ENCODE results near the gene KANK4.
"Not testable (repeated sequence)": the region's sequence is repeated elsewhere in the genome, so short reads cannot be mapped to it uniquely, and the experiment has no call there.

KANK4 gene

GRCh38 chr1:62234688-62235087 is 84.5 kb downstream of the KANK4 start:
- no peak for DNase-seq

GRCh38 chr1:62233926-62234450 is 85.2 kb downstream of the KANK4 start:
- no peak for DNase-seq

- no peak for DNase-seq
Observed at GRCh38 chr1:62232871-62233278, 86.4 kb downstream of the KANK4 start.

- no peak for DNase-seq
Observed at GRCh38 chr1:62230718-62231117, 88.5 kb downstream of the KANK4 start.

GRCh38 chr1:62229932-62230331 is 89.3 kb downstream of the KANK4 start:
- DNase-seq, result no peak

GRCh38 chr1:62229468-62229867 is 89.8 kb downstream of the KANK4 start:
- no peak for DNase-seq

- no peak for DNase-seq
Observed at GRCh38 chr1:62228883-62229187, 90.4 kb downstream of the KANK4 start.

GRCh38 chr1:62228136-62228882 is 90.9 kb downstream of the KANK4 start:
- DNase-seq, result no peak

GRCh38 chr1:62227496-62227895 is 91.7 kb downstream of the KANK4 start:
- DNase-seq, result no peak

GRCh38 chr1:62224182-62224581 is 95.1 kb downstream of the KANK4 start:
- DNase-seq, result no peak

GRCh38 chr1:62222321-62222720 is 96.9 kb downstream of the KANK4 start:
- DNase-seq, result no peak

- DNase-seq, result no peak
Observed at GRCh38 chr1:62221171-62221570, 98.1 kb downstream of the KANK4 start.

GRCh38 chr1:62220456-62220855 is 98.8 kb downstream of the KANK4 start:
- DNase-seq, result not testable (repeated sequence)

- no peak for DNase-seq
Observed at GRCh38 chr1:62218604-62219003, 100.6 kb downstream of the KANK4 start.

GRCh38 chr1:62213075-62213914 is 105.9 kb downstream of the KANK4 start:
- DNase-seq, result no peak

GRCh38 chr1:62212411-62212810 is 106.8 kb downstream of the KANK4 start:
- DNase-seq, result no peak

- DNase-seq, result no peak
Observed at GRCh38 chr1:62210960-62211359, 108.3 kb downstream of the KANK4 start.

- DNase-seq, result no peak
Observed at GRCh38 chr1:62209931-62210595, 109.2 kb downstream of the KANK4 start.

GRCh38 chr1:62208970-62209369 is 110.3 kb downstream of the KANK4 start:
- DNase-seq, result no peak

GRCh38 chr1:62208087-62208486 is 111.1 kb downstream of the KANK4 start:
- DNase-seq, result no peak

- no peak for DNase-seq
Observed at GRCh38 chr1:62207187-62207586, 112.0 kb downstream of the KANK4 start.

GRCh38 chr1:62198781-62199125 is 120.5 kb downstream of the KANK4 start:
- no peak for DNase-seq

- no peak for DNase-seq
Observed at GRCh38 chr1:62198069-62198780, 121.0 kb downstream of the KANK4 start.

All from NCI-H748 treated with DMSO at 0.1 percent for 48 hours (cell line).